Endothelial cell of umbilical vein (primary cell): ENCODE data around the gene TEX28. TPM values are rescaled to one million over a fixed set of nuclear protein-coding genes. Genes with fewer than 3 reads are reported as not detected.
"Not testable (repeated sequence)": the region's sequence is repeated elsewhere in the genome, so short reads cannot be mapped to it uniquely, and the experiment has no call there.

Experiments used
- BruUV-seq: library from RNA; stranded (reverse); fragments of 400-500 nt; replicated peaks from 2 replicates; lab custom pipeline; 2021; lab: Mats Ljungman, UMichigan
- CTCF ChIA-PET: fragments of 300-600, 350-600 bp; sonication (Branson Sonifier 250); formaldehyde crosslinking; loops from one replicate; lab custom pipeline; 2021; ENCODE audit warnings: antibody characterized with exemption, inconsistent platforms; lab: Charles Lee
- POLR2A ChIA-PET: fragments of 300-600, 350-600 bp; sonication (Branson Sonifier 250); formaldehyde crosslinking; loops from one replicate; lab custom pipeline; 2021; ENCODE audit warnings: antibody characterized with exemption, inconsistent platforms; lab: Charles Lee
- DNase-seq: peaks from one replicate; pipeline ENCODE4 v3.0.0-alpha.2; 2011; ENCODE audit warnings: low read depth, low spot score
- FAIRE-seq: peaks from 2 replicates; lab custom pipeline; 2011; peaks lifted over from hg19 to GRCh38; lab: Jason Lieb, UNC
- H2AFZ ChIP-seq: 2 replicates; pipeline ENCODE4 v1.6.0; 2012; ENCODE audit warnings: low read depth, low read length, control low read depth, inconsistent platforms
- H3K27ac ChIP-seq: 2 replicates; pipeline ENCODE4 v1.5.1; 2011; ENCODE audit warnings: low read depth, mild to moderate bottlenecking, control low read depth, low read length, moderate library complexity; ENCODE audit not compliant: insufficient read depth
- H3K27me3 ChIP-seq, 2 experiments: 2 replicates each; pipeline versions ENCODE4 v1.6.0 to v1.6.1; 2011; ENCODE audit warnings: low read length in 2 of 2, mixed read lengths in 1 of 2; ENCODE audit not compliant: control insufficient read depth in 2 of 2, insufficient read depth in 2 of 2
- H3K36me3 ChIP-seq, 2 experiments: 2 replicates in 1 of 2; 3 replicates in 1 of 2; pipeline ENCODE4 v1.5.1; 2011; ENCODE audit warnings: low read length in 2 of 2, mild to moderate bottlenecking in 1 of 2, moderate library complexity in 1 of 2; ENCODE audit not compliant: control insufficient read depth in 2 of 2, insufficient read depth in 2 of 2; ENCODE audit errors: extremely low read depth in 1 of 2
- H3K4me1 ChIP-seq: 3 replicates; pipeline ENCODE4 v1.5.1; 2011; ENCODE audit warnings: mild to moderate bottlenecking, low read length; ENCODE audit not compliant: control insufficient read depth, insufficient read depth; ENCODE audit errors: extremely low read depth
- H3K4me2 ChIP-seq: 2 replicates; pipeline ENCODE4 v1.6.1; 2011; ENCODE audit warnings: low read length, control low read depth, mixed read lengths; ENCODE audit not compliant: insufficient read depth
- H3K4me3 ChIP-seq, 3 experiments: fragments of 200-600 bp in 1 of 3; sonication (generic), shearing (Covaris generic) in 1 of 3; replicated peaks in 1 of 3; 2 replicates each; pipeline ENCODE4 v1.5.1; 2011 to 2016; ENCODE audit warnings: control low read depth in 3 of 3, low read length in 3 of 3, mild to moderate bottlenecking in 2 of 3, inconsistent platforms in 1 of 3, low read depth in 1 of 3, moderate library complexity in 1 of 3; ENCODE audit not compliant: insufficient read depth in 1 of 3
- H3K79me2 ChIP-seq: 2 replicates; pipeline ENCODE4 v1.6.0; 2012; ENCODE audit warnings: low read length, inconsistent platforms; ENCODE audit not compliant: control insufficient read depth, insufficient read depth
- H3K9ac ChIP-seq: replicated peaks from 2 replicates; pipeline ENCODE3; 2011; ENCODE audit warnings: low read length, control low read depth; ENCODE audit not compliant: insufficient read depth; ENCODE audit errors: extremely low read depth
- H3K9me1 ChIP-seq: replicated peaks from 3 replicates; pipeline ENCODE4 v1.6.0; 2011; ENCODE audit warnings: mild to moderate bottlenecking, low read length; ENCODE audit not compliant: control insufficient read depth, insufficient read depth; ENCODE audit errors: extremely low read depth
- H3K9me3 ChIP-seq: replicated peaks from 2 replicates; pipeline ENCODE4 v1.5.1; 2012; ENCODE audit warnings: low read length, inconsistent platforms; ENCODE audit not compliant: control insufficient read depth, insufficient read depth
- H4K20me1 ChIP-seq: replicated peaks from 2 replicates; pipeline ENCODE3; 2011; ENCODE audit warnings: mild to moderate bottlenecking, low read length; ENCODE audit not compliant: control insufficient read depth, insufficient read depth; ENCODE audit errors: extremely low read depth
- dilution Hi-C: fragments of 300-500 bp; cut with MboI; formaldehyde crosslinking; loops from one replicate; pipeline ENCODE4 v1.15.0; 2019; ENCODE audit warnings: low sequenced_read_pairs; ENCODE audit not compliant: extremely low pct_ligation_motif_present
- intact Hi-C: fragments of 100-400 bp; cut with micrococcal nuclease; formaldehyde crosslinking; loops from one replicate; pipeline ENCODE4 v1.10.0; 2022
- polyA plus RNA-seq, 4 experiments: library from polyadenylated mRNA; depleted of rRNA in 3 of 4; stranded (reverse) in 3 of 4; unstranded in 1 of 4; fragments of >200 nt; gene quantifications; 2 replicates each; pipeline versions ENCODE4 v1.2.1 to v1.2.3, GENCODE V29; 2011 to 2012; ENCODE audit warnings: missing spikeins in 1 of 4
- total RNA-seq: library from RNA; stranded (reverse); gene quantifications from 2 replicates; pipeline ENCODE4 v1.2.3, GENCODE V29; 2021

The TEX28 gene
- total and polyA plus RNA-seq, 2 donors (not counting 3 experiments of a cell fraction or from before 2014, with no cell fraction given) = not detected

DNA sequence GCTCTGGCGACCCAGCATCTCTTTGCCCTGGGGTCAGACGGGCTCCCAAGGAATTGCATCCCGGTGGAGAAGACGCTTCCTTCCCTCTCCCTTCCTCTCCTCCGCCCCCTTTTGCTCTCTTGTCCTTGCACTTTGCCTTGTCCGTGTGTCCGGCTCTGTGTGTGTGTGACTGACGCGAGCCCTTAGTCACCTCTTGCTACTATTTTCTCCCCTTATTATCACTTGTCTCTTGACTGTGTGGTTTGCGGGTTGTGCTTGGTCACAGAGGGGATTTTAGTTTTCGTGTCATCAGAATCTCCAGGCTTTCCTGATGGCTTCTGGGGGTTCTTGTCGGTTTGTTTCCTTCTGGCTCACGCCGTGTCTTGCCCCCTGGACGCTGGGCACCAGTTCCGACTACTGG lies 48.1 kb upstream of the TEX28 start:
- CTCF ChIA-PET, H4K20me1 ChIP-seq, H3K9me1 ChIP-seq, H3K9me3 ChIP-seq, H3K4me3 ChIP-seq, H3K79me2 ChIP-seq, H3K27ac ChIP-seq, H3K9ac ChIP-seq, BruUV-seq, H3K4me1 ChIP-seq, H3K27me3 ChIP-seq, H3K4me2 ChIP-seq, DNase-seq, H3K36me3 ChIP-seq, dilution Hi-C loops, POLR2A ChIA-PET, intact Hi-C loops, FAIRE-seq, H2AFZ ChIP-seq: not testable (repeated sequence)

DNA sequence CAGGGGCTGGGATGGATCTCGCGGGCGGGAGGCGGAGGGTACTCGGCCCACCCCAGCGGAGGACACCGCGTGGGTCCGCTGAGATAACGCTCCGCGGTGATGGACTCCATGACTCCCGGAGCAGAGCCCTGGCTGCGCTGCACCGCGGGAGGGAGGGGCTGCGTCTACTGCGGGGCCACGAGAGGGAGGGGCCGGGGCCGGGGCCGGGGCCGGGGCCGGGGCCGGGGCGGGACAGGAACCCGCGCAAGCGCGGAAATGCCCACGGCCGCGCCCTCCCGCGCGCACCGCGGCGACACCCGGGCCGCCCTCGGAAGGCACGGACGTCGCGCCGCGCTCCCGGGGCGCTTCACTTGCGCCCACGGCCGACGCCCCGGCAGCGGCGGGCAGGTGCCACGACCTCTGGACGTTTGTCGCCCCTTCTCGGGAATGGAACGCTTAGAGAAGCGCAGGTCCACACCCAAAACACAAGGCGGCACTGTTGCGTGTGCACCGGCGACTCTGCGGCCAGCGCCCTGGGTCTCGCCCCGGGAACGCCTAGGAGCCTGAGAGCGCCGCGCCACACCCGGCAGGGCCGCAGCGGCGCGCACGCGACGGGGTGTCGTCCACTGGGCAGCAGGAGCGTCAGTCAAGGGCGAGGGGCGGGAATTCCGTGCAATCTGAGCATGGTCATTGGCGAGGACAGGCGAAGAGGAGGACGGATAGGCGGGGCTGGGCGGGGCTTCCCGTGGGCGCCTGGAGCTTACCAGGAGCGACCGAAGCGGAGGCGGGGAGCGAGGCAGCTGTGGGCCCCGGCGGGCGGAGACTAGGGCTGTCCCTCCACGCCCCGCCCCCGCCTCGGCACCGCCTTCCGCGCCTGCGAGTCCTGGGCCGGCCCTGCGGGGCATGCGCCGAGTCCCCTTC lies 46.7 kb upstream of the TEX28 start:
- H3K4me3 ChIP-seq, H3K9me1 ChIP-seq, H3K9ac ChIP-seq, H3K79me2 ChIP-seq, H3K36me3 ChIP-seq, POLR2A ChIA-PET, intact Hi-C loops, H3K9me3 ChIP-seq, CTCF ChIA-PET, H3K4me1 ChIP-seq, H2AFZ ChIP-seq, H3K4me2 ChIP-seq, dilution Hi-C loops, BruUV-seq, H4K20me1 ChIP-seq, H3K27ac ChIP-seq, DNase-seq, H3K27me3 ChIP-seq: not testable (repeated sequence)
- peak; percentile 100 for FAIRE-seq
